Lung (tissue), 12 donors: ENCODE measurements around the gene TBX1. TPM values are rescaled to one million over a fixed set of nuclear protein-coding genes. Genes with fewer than 3 reads are reported as not detected.

Source experiments
- ATAC-seq: fragments of 200-7000 bp; cut with Tn5 transposase; one replicate; pipeline ENCODE4 v1.9.1; 2020; ENCODE audit warnings: moderate number of reproducible peaks; ENCODE audit not compliant: insufficient read depth, low FRiP score
- DNase-seq, 3 donors: peaks; one replicate each; pipeline ENCODE4 v3.0.0-alpha.2; 2013 to 2017
- H3K27ac ChIP-seq, 2 donors: one replicate each; pipeline ENCODE4 v1.5.1; 2013; ENCODE audit warnings: mild to moderate bottlenecking in 2 of 2, moderate library complexity in 2 of 2, control low read depth in 1 of 2, inconsistent platforms in 1 of 2, low read depth in 1 of 2, low read length in 1 of 2
- H3K27me3 ChIP-seq, 3 donors: one replicate each; pipeline ENCODE4 v1.5.1; 2013; ENCODE audit warnings: low read length in 2 of 3; ENCODE audit not compliant: control insufficient read depth in 3 of 3, insufficient read depth in 3 of 3
- H3K36me3 ChIP-seq, 4 donors: one replicate each; pipeline ENCODE4 v1.5.1; 2013; ENCODE audit warnings: low read length in 4 of 4, mild to moderate bottlenecking in 1 of 4, moderate library complexity in 1 of 4; ENCODE audit not compliant: control insufficient read depth in 4 of 4, insufficient read depth in 4 of 4
- H3K4me1 ChIP-seq, 5 donors: one replicate each; pipeline ENCODE4 v1.5.1; 2013; ENCODE audit warnings: low read length in 5 of 5, mild to moderate bottlenecking in 2 of 5, moderate library complexity in 1 of 5; ENCODE audit not compliant: control insufficient read depth in 5 of 5, insufficient read depth in 5 of 5
- H3K4me3 ChIP-seq: one replicate; pipeline ENCODE4 v1.5.1; 2013; ENCODE audit warnings: mild to moderate bottlenecking, control low read depth, moderate library complexity
- H3K9ac ChIP-seq, 2 donors: one replicate each; pipeline ENCODE4 v1.5.1; 2013; ENCODE audit warnings: low read length in 2 of 2, control low read depth in 1 of 2; ENCODE audit not compliant: insufficient read depth in 1 of 2
- H3K9me3 ChIP-seq, 4 donors: one replicate each; pipeline ENCODE4 v1.5.1; 2013; ENCODE audit warnings: low read length in 3 of 4, mild to moderate bottlenecking in 1 of 4, moderate library complexity in 1 of 4; ENCODE audit not compliant: control insufficient read depth in 4 of 4, insufficient read depth in 3 of 4
- WGBS, 2 donors: extraction: QIAGEN DNeasy Blood & Tissue Kit; methylation state at CpG; one replicate each; pipeline ENCODE4 v1.1.7; 2013; 5-methylcytosine and 5-hydroxymethylcytosine counted together
- polyA plus RNA-seq, 2 donors: library from polyadenylated mRNA; stranded (reverse); fragments of 200-250 nt; gene quantifications; one replicate each; pipeline ENCODE4 v1.2.1, GENCODE V29; 2013
- total RNA-seq, 2 donors: library from RNA; depleted of rRNA in 1 of 2; stranded (reverse); fragments of >200 nt in 1 of 2; gene quantifications; one replicate each; pipeline ENCODE4 v1.2.1, GENCODE V29; 2014 to 2021
- TF ChIP-seq, protein P1 (sequence below): IDR thresholded peaks from 2 replicates; pipeline ENCODE4 v1.5.1; 2012; ENCODE audit warnings: mild to moderate bottlenecking; ENCODE audit errors: control extremely low read depth, extremely low read depth
- donor health status: control.
- donor health status: control.
- donor health status: Bipolar disorder and iron deficiency.
- donor health status: healthy.
- donor health status: DM: yes; HTN: yes; CAD: no.

TBX1 gene
- total and polyA plus RNA-seq, 4 donors = 2.3 to 19.3 (median 4.5) TPM

DNA sequence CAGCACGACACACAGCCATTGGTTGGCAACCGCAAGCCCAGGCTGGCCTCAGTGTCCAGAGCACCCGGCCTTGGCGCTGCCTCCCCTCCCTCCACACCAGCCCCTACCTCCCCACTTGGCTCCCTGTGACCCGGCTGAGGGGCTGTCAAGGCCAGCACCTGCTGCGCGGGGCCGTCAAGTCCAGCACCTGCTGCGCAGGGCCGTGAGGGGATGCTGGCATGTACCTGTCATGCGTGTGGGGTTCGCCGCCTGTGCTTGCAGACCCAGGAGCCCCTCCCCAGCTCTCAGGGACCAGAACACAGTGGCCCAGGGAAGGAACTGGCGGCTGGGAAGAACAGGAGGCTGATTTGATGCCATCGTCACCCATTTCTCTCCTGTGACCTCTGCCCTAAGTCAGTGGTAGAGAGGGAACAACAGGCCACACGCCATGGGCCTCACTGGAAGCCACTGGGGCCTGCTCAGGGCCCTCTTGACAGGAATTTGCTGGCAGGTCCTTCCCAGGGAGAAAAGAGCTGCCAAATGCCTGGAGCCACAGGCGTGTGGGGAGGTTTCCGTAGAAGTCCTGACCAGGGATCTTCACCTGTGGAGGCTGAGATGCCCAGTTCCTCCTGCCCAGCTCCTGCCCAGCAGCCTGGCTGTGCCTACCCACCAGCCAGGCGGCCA is 37.6 kb downstream of the TBX1 start:
- DNase-seq = no peak
- peaks cover 0 to 4% (median 0%) of the 10 kb centered on the region in 4 donors for H3K9me3 ChIP-seq
- H3K9ac ChIP-seq = no peak overlapping the region
- no peak overlapping the region for H3K27ac ChIP-seq
- no peaks in the 10 kb centered on the region for H3K4me1 ChIP-seq
- peaks cover 0 to 6% (median 0%) of the 10 kb centered on the region in 4 donors for H3K36me3 ChIP-seq
- H3K27me3 ChIP-seq = no peaks in the 10 kb centered on the region
- 95% methylated on average over 19 of the region's 19 CpGs for WGBS, 2 donors
- TF ChIP-seq, protein P1, sequence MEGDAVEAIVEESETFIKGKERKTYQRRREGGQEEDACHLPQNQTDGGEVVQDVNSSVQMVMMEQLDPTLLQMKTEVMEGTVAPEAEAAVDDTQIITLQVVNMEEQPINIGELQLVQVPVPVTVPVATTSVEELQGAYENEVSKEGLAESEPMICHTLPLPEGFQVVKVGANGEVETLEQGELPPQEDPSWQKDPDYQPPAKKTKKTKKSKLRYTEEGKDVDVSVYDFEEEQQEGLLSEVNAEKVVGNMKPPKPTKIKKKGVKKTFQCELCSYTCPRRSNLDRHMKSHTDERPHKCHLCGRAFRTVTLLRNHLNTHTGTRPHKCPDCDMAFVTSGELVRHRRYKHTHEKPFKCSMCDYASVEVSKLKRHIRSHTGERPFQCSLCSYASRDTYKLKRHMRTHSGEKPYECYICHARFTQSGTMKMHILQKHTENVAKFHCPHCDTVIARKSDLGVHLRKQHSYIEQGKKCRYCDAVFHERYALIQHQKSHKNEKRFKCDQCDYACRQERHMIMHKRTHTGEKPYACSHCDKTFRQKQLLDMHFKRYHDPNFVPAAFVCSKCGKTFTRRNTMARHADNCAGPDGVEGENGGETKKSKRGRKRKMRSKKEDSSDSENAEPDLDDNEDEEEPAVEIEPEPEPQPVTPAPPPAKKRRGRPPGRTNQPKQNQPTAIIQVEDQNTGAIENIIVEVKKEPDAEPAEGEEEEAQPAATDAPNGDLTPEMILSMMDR = no peak
- no peak overlapping the region for H3K4me3 ChIP-seq
- no peak for ATAC-seq

DNA sequence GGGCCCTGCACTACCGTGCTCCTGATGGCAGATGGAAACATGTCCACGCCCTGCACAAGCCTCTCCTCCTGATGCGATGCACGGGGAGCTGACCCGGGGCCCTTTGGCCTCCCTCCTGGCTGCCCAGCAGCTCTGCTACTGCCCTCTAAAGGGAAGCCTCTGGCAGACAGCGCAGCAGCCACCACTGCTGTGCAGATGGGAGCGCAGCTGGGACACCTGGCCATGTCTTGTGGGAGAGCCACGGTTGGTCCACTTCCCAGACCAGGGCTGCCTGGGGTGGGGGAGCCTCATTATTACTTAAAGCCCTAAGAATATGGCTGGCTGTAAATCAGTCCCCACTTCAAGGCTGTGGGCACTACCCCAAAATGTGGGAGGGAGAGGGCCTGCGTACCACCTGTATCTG is 38.3 kb downstream of the TBX1 start:
- TF ChIP-seq, protein P1 = no peak
- ATAC-seq = no peak
- H3K4me1 ChIP-seq = no peaks in the 10 kb centered on the region
- H3K27ac ChIP-seq = no peak overlapping the region
- no peaks in the 10 kb centered on the region for H3K9me3 ChIP-seq
- H3K4me3 ChIP-seq = no peak overlapping the region
- H3K36me3 ChIP-seq = peaks cover 0 to 6% (median 0%) of the 10 kb centered on the region in 4 donors
- H3K9ac ChIP-seq = no peak overlapping the region
- H3K27me3 ChIP-seq = no peaks in the 10 kb centered on the region
- WGBS, 2 donors = 92% methylated on average over 9 of the region's 9 CpGs
- no peak for DNase-seq

DNA sequence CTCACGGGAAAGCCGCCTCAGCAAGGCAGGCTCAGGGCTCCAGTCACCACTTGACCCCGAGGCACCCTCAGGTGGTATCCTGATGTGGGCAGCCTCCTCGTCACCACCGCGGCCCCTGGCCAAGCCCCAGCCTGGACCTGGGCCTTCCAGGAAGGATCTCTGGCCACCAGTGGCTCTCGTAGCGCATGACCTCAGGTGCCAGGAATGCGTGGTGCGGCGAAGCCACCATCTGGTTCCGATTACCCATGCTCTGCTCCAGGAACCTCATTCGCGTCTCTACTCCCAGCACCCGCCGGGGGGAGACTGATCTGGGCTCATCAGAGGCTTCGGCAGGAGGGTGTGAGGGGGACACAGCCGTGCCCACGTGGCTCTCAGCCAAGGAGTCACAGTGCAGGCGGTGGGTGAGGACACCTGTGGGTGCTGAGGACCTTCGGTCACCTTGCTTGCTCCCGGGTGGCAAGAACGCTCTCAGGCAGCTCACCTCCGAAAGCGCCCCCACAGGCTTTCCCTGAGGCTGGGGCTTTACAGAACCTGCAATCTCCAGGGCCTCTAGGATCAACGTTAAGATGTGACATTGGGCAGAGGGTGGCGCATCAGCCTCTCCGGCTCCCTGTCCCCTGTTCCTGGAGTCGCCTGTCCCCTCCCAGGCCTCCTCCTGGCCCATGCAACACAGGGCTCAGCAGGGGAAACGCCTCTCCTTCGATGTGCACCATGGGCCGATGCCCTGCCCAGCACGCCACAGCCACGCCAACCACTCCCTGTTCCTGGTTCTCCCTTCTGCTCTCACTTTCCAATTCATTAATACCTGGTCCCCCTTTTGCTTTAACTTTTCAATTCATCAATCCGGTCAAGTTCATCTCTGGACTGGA is 39.0 kb downstream of the TBX1 start:
- Histone ChIP-seq H3K4me1 (no peaks in the 10 kb centered on the region), H3K4me3 (no peak overlapping the region), H3K36me3 (peaks cover 0 to 6% (median 0%) of the 10 kb centered on the region in 4 donors), H3K27me3 (no peaks in the 10 kb centered on the region), H3K9me3 (no peaks in the 10 kb centered on the region), H3K27ac (no peak overlapping the region), H3K9ac (no peak overlapping the region)
- no peak for ATAC-seq
- DNase-seq = no peak
- WGBS, 2 donors = 93 to 96% methylated on average over 35 of the region's 35 CpGs
- TF ChIP-seq, protein P1 = no peak
